GM23338 (cell line): Measurements from ENCODE around the gene PIGA. TPM values are rescaled to one million over a fixed set of nuclear protein-coding genes. Genes with fewer than 3 reads are reported as not detected.

Experiments used
- ATAC-seq: fragments of 200-7000 bp; cut with Tn5 transposase; 3 replicates; pipeline ENCODE4 v1.9.1; 2020
- DNase-seq: peaks from one replicate; pipeline ENCODE4 v3.0.0-alpha.2; 2015; ENCODE audit warnings: low spot score
- H2AFZ ChIP-seq: fragments of 200-600 bp; sonication (generic); 2 replicates; pipeline ENCODE4 v1.8.0; 2016; ENCODE audit warnings: antibody characterized with exemption, mild to moderate bottlenecking, moderate library complexity
- H3F3A ChIP-seq: fragments of 200-600 bp; sonication (generic); replicated peaks from 2 replicates; pipeline ENCODE4 v1.8.0; 2017; ENCODE audit warnings: antibody characterized with exemption, mixed run types, low read depth
- H3K27ac ChIP-seq: fragments of 200-600 bp; sonication (generic); 2 replicates; pipeline ENCODE4 v1.6.1; 2016; ENCODE audit warnings: low read depth
- H3K27me3 ChIP-seq: fragments of 200-600 bp; sonication (generic); 2 replicates; pipeline ENCODE4 v1.8.0; 2016; ENCODE audit warnings: mild to moderate bottlenecking, mixed run types, moderate library complexity; ENCODE audit not compliant: insufficient read depth
- H3K36me3 ChIP-seq: fragments of 200-600 bp; sonication (generic); 2 replicates; pipeline ENCODE4 v1.8.0; 2016; ENCODE audit warnings: mild to moderate bottlenecking; ENCODE audit not compliant: insufficient read depth
- H3K4me1 ChIP-seq: fragments of 200-600 bp; sonication (generic); 2 replicates; pipeline ENCODE4 v1.8.0; 2016; ENCODE audit warnings: mild to moderate bottlenecking, moderate library complexity; ENCODE audit not compliant: insufficient read depth
- H3K4me2 ChIP-seq: fragments of 200-600 bp; sonication (generic); 2 replicates; pipeline ENCODE4 v1.7.1; 2017; ENCODE audit warnings: mixed run types
- H3K4me3 ChIP-seq: fragments of 200-600 bp; sonication (generic); 2 replicates; pipeline ENCODE4 v1.6.1; 2016; ENCODE audit warnings: mixed run types
- H3K79me2 ChIP-seq: fragments of 200-600 bp; sonication (generic); replicated peaks from 2 replicates; pipeline ENCODE4 v1.8.0; 2017; ENCODE audit warnings: mild to moderate bottlenecking; ENCODE audit not compliant: insufficient read depth
- H3K9me2 ChIP-seq: fragments of 200-600 bp; sonication (generic); 2 replicates; pipeline ENCODE4 v1.8.0; 2017; ENCODE audit not compliant: insufficient read depth
- H4K20me1 ChIP-seq: fragments of 200-600 bp; sonication (generic); replicated peaks from 2 replicates; pipeline ENCODE4 v1.8.0; 2017; ENCODE audit warnings: mild to moderate bottlenecking; ENCODE audit not compliant: insufficient read depth
- H3K27ac Mint-ChIP-seq: 2 replicates; pipeline ENCODE4 v1.8.0; 2020; ENCODE audit warnings: inconsistent platforms, mild to moderate bottlenecking, moderate library complexity, mixed read lengths
- H3K27me3 Mint-ChIP-seq: 3 replicates; pipeline ENCODE4 v1.8.0; 2022; ENCODE audit warnings: low read depth, mild to moderate bottlenecking, moderate library complexity, mixed read lengths, inconsistent platforms; ENCODE audit not compliant: insufficient read depth, poor library complexity
- H3K36me3 Mint-ChIP-seq: 3 replicates; pipeline ENCODE4 v1.8.0; 2021; ENCODE audit warnings: low read depth, mild to moderate bottlenecking, inconsistent platforms, moderate library complexity, mixed read lengths
- H3K4me1 Mint-ChIP-seq: 3 replicates; pipeline ENCODE4 v1.8.0; 2020; ENCODE audit warnings: mild to moderate bottlenecking, inconsistent platforms, mixed read lengths
- H3K4me3 Mint-ChIP-seq: 3 replicates; pipeline ENCODE4 v1.8.0; 2021; ENCODE audit warnings: moderate library complexity, mild to moderate bottlenecking, inconsistent platforms, mixed read lengths
- H3K9me3 Mint-ChIP-seq: 3 replicates; pipeline ENCODE4 v1.8.0; 2020; ENCODE audit warnings: moderate library complexity, mild to moderate bottlenecking, inconsistent platforms, mixed read lengths
- CREB1 ChIP-seq: fragments of 250-450 bp; sonication (Bioruptor Pico); IDR thresholded peaks from 2 replicates; pipeline ENCODE4 v1.5.0; 2020; ENCODE audit warnings: low read depth, mild to moderate bottlenecking, moderate library complexity
- EZH2 ChIP-seq: fragments of 200-600 bp; sonication (generic); IDR thresholded peaks from one replicate; pipeline ENCODE4 v1.8.0; 2017; ENCODE audit warnings: antibody characterized with exemption, mild to moderate bottlenecking, low read depth; ENCODE audit not compliant: unreplicated experiment
- JUNB ChIP-seq: IDR thresholded peaks from one replicate; pipeline ENCODE4 v1.6.1; 2016; ENCODE audit warnings: antibody characterized with exemption; ENCODE audit not compliant: unreplicated experiment
- STAT1 ChIP-seq: IDR thresholded peaks from one replicate; pipeline ENCODE4 v1.6.1; 2016; ENCODE audit warnings: antibody characterized with exemption; ENCODE audit not compliant: unreplicated experiment
- ZNF114 ChIP-seq: fragments of 250-450 bp; sonication (Bioruptor Pico); IDR thresholded peaks from 2 replicates; pipeline ENCODE4 v1.5.0; 2020; ENCODE audit warnings: mild to moderate bottlenecking, moderate library complexity
- polyA plus RNA-seq: library from polyadenylated mRNA; unstranded; fragments of >200 nt; fragmentation: Nextera tagmentation; extraction: Ambion mirVana; gene quantifications from 2 replicates; pipeline ENCODE4 v1.2.1, GENCODE V29; 2016
- total RNA-seq: library from RNA; depleted of rRNA; stranded (reverse); fragments of >200 nt; shearing (Covaris generic); gene quantifications from 2 replicates; pipeline ENCODE4 v1.2.3, GENCODE V29; 2014
- TF ChIP-seq, protein P1 (sequence below), 2 experiments: fragments of 200-600 bp in 1 of 2; sonication (generic) in 1 of 2; conservative IDR thresholded peaks; 2 replicates each; pipeline versions ENCODE4 v1.5.1 to v1.6.1; 2016 to 2017; ENCODE audit warnings: antibody characterized with exemption in 2 of 2, low read depth in 2 of 2, mild to moderate bottlenecking in 2 of 2, moderate library complexity in 1 of 2
- TF ChIP-seq, protein P2 (sequence below): fragments of 250-450 bp; sonication (Bioruptor Pico); IDR thresholded peaks from 2 replicates; pipeline ENCODE4 v1.5.0; 2020; ENCODE audit warnings: mild to moderate bottlenecking, moderate library complexity
- TF ChIP-seq, protein P3 (sequence below): IDR thresholded peaks from 2 replicates; pipeline ENCODE4 v1.6.1; 2016; ENCODE audit warnings: antibody characterized with exemption

The PIGA gene
- total and polyA plus RNA-seq, 2 experiments from 2014 or later = 3.5 to 12.1 TPM

DNA sequence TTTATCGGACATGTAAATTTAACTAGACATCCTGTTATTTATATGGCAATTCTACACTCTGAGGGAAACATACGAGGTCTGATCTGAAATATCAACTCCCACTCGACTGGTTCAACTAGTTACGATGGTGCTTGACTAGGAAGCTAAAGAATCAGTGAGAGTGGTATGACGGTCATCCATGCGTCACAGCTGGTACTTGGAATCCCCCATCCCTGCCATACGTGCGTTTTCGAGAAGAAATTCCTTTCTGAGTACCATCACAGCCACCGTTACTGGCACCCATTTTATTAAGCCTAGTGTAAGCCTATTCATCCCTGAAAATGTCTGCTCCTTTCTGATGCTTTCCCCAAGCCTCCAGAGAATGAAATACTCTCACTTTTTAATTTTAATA is 695 bp upstream of the PIGA start:
- Histone ChIP-seq H3K27me3 (no peaks in the 10 kb centered on the region), H3K79me2 (peaks cover 8% of the 10 kb centered on the region; the same call in 1 of the 2 replicates), H2AFZ (peak overlapping the region; percentile 21; the same call in 1 of the 2 replicates), H3K4me1 (no peaks in the 10 kb centered on the region), H3K9me2 (no peaks in the 10 kb centered on the region), H3F3A (no peaks in the 10 kb centered on the region), H4K20me1 (no peaks in the 10 kb centered on the region), H3K4me2 (peak overlapping the region; percentile 79), H3K36me3 (no peaks in the 10 kb centered on the region; the same call in 1 of the 2 replicates), H3K4me3 (peak overlapping the region; percentile 63), H3K27ac (no peak overlapping the region)
- ATAC-seq (peak; percentile 12), DNase-seq (peak; percentile 57)
- Mint-ChIP-seq H3K9me3 (no peaks in the 10 kb centered on the region), H3K4me3 (peak overlapping the region; percentile 91), H3K27me3 (no peaks in the 10 kb centered on the region), H3K27ac (no peak overlapping the region), H3K4me1 (peaks cover 8% of the 10 kb centered on the region; the same call in 2 of the 3 replicates), H3K36me3 (0 out of 3 replicates have a peak, but pooled peaks cover 4% of the 10 kb centered on the region)
- TF ChIP-seq, protein P1, sequence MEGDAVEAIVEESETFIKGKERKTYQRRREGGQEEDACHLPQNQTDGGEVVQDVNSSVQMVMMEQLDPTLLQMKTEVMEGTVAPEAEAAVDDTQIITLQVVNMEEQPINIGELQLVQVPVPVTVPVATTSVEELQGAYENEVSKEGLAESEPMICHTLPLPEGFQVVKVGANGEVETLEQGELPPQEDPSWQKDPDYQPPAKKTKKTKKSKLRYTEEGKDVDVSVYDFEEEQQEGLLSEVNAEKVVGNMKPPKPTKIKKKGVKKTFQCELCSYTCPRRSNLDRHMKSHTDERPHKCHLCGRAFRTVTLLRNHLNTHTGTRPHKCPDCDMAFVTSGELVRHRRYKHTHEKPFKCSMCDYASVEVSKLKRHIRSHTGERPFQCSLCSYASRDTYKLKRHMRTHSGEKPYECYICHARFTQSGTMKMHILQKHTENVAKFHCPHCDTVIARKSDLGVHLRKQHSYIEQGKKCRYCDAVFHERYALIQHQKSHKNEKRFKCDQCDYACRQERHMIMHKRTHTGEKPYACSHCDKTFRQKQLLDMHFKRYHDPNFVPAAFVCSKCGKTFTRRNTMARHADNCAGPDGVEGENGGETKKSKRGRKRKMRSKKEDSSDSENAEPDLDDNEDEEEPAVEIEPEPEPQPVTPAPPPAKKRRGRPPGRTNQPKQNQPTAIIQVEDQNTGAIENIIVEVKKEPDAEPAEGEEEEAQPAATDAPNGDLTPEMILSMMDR (conservative IDR thresholded peaks at IDR 0.05; ENCODE audit: low read depth in 2 of 2) = no peak
- peak; percentile 24; the same call in 1 of the 2 replicates for TF ChIP-seq CREB1 (CRISPR knock-in tag)
- no peak for TF ChIP-seq STAT1

DNA sequence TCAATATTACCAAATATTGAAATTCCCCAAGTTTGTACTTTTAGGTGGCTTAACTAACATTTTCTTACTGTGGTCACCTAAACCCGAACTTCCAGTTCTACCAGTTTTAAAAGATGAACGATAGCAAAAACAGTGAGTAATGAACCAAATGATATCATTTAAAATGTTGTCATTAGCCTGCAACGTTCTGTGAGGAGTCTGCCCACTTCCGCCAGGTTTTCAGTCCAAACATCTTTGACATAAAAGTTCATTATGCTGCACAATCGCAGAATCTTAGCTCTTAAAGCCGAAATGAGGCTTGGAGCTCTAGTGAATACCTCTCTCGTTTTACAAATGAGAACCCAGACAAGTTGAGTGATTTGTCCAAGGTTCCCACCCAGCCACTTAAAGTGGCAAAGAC is 762 bp downstream of the PIGA start:
- DNase-seq (no peak), ATAC-seq (no peak)
- Mint-ChIP-seq H3K27me3 (no peaks in the 10 kb centered on the region), H3K27ac (peak overlapping the region; percentile 98), H3K9me3 (no peaks in the 10 kb centered on the region), H3K36me3 (peaks cover 4% of the 10 kb centered on the region; the same call in 1 of the 3 replicates), H3K4me1 (peaks cover 3% of the 10 kb centered on the region; the same call in 1 of the 3 replicates), H3K4me3 (peak overlapping the region; percentile 91)
- peaks cover 8% of the 10 kb centered on the region; the same call in 1 of the 2 replicates for H3K79me2 ChIP-seq
- no peaks in the 10 kb centered on the region; the same call in 1 of the 2 replicates for H3K36me3 ChIP-seq
- H3K9me2 ChIP-seq = no peaks in the 10 kb centered on the region
- no peaks in the 10 kb centered on the region for H3K27me3 ChIP-seq
- TF ChIP-seq JUNB (no peak), ZNF114 (no peak), STAT1 (no peak), EZH2 (no peak), CREB1 (CRISPR knock-in tag) (no peak)
- TF ChIP-seq, protein P2, sequence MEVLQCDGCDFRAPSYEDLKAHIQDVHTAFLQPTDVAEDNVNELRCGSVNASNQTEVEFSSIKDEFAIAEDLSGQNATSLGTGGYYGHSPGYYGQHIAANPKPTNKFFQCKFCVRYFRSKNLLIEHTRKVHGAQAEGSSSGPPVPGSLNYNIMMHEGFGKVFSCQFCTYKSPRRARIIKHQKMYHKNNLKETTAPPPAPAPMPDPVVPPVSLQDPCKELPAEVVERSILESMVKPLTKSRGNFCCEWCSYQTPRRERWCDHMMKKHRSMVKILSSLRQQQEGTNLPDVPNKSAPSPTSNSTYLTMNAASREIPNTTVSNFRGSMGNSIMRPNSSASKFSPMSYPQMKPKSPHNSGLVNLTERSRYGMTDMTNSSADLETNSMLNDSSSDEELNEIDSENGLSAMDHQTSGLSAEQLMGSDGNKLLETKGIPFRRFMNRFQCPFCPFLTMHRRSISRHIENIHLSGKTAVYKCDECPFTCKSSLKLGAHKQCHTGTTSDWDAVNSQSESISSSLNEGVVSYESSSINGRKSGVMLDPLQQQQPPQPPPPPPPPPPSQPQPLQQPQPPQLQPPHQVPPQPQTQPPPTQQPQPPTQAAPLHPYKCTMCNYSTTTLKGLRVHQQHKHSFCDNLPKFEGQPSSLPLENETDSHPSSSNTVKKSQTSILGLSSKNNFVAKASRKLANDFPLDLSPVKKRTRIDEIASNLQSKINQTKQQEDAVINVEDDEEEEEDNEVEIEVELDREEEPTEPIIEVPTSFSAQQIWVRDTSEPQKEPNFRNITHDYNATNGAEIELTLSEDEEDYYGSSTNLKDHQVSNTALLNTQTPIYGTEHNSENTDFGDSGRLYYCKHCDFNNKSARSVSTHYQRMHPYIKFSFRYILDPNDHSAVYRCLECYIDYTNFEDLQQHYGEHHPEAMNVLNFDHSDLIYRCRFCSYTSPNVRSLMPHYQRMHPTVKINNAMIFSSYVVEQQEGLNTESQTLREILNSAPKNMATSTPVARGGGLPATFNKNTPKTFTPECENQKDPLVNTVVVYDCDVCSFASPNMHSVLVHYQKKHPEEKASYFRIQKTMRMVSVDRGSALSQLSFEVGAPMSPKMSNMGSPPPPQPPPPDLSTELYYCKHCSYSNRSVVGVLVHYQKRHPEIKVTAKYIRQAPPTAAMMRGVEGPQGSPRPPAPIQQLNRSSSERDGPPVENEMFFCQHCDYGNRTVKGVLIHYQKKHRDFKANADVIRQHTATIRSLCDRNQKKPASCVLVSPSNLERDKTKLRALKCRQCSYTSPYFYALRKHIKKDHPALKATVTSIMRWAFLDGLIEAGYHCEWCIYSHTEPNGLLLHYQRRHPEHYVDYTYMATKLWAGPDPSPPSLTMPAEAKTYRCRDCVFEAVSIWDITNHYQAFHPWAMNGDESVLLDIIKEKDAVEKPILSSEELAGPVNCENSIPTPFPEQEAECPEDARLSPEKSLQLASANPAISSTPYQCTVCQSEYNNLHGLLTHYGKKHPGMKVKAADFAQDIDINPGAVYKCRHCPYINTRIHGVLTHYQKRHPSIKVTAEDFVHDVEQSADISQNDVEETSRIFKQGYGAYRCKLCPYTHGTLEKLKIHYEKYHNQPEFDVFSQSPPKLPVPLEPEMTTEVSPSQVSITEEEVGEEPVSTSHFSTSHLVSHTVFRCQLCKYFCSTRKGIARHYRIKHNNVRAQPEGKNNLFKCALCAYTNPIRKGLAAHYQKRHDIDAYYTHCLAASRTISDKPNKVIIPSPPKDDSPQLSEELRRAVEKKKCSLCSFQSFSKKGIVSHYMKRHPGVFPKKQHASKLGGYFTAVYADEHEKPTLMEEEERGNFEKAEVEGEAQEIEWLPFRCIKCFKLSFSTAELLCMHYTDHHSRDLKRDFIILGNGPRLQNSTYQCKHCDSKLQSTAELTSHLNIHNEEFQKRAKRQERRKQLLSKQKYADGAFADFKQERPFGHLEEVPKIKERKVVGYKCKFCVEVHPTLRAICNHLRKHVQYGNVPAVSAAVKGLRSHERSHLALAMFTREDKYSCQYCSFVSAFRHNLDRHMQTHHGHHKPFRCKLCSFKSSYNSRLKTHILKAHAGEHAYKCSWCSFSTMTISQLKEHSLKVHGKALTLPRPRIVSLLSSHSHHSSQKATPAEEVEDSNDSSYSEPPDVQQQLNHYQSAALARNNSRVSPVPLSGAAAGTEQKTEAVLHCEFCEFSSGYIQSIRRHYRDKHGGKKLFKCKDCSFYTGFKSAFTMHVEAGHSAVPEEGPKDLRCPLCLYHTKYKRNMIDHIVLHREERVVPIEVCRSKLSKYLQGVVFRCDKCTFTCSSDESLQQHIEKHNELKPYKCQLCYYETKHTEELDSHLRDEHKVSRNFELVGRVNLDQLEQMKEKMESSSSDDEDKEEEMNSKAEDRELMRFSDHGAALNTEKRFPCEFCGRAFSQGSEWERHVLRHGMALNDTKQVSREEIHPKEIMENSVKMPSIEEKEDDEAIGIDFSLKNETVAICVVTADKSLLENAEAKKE (CRISPR knock-in tag) = no peak
- TF ChIP-seq, protein P3, sequence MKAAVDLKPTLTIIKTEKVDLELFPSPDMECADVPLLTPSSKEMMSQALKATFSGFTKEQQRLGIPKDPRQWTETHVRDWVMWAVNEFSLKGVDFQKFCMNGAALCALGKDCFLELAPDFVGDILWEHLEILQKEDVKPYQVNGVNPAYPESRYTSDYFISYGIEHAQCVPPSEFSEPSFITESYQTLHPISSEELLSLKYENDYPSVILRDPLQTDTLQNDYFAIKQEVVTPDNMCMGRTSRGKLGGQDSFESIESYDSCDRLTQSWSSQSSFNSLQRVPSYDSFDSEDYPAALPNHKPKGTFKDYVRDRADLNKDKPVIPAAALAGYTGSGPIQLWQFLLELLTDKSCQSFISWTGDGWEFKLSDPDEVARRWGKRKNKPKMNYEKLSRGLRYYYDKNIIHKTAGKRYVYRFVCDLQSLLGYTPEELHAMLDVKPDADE = no peak
- no peaks in the 10 kb centered on the region for H3F3A ChIP-seq
- H3K4me1 ChIP-seq = no peaks in the 10 kb centered on the region
- peak overlapping the region; percentile 78 for H3K4me2 ChIP-seq
- H2AFZ ChIP-seq = no peak overlapping the region
- no peaks in the 10 kb centered on the region for H4K20me1 ChIP-seq
- no peak overlapping the region for H3K27ac ChIP-seq
- peak overlapping the region; percentile 63 for H3K4me3 ChIP-seq
